GM21529 (cell line): Measurements from ENCODE around the gene LRIT3.
"Not testable (repeated sequence)": the region's sequence is repeated elsewhere in the genome, so short reads cannot be mapped to it uniquely, and the experiment has no call there.

Experiments used
- ATAC-seq: cut with Tn5 transposase; IDR thresholded peaks from one replicate; pipeline ENCODE4 v1.9.1; 2021; ENCODE audit not compliant: unreplicated experiment

LRIT3 gene

DNA sequence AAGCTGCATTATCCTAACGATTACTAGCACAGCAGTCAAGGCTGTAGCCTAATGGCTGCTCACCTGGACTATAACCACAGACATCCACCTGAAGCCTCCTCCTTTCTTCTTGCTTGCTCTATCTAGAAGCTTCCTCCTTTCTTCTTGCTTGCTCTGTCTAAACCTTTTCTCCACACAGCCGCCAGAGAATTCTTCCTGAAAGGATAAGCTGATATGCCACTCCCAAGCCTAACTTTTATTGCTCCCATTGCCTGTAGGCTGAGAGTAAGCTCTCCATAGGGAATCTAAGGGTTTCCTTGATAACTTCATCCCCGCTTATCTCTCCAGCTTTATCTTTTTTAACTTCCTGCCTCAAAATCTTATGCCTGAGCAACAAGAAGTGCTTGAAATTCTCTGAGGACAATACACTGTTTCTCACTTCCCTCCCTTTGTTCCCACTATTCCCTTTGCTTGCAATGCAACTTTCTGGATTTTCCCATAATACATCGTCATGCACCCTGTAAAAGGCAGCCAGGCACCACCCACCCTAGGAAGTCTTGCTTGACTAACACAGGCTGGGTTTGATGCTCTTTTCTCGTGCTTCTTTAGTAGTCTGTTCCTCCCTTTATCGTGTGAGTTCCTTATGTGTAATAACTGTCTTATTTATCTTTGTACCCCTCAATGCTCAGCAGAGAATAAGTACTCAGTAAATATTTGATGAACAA, 1.4 kb upstream of the LRIT3 start:
- no peak for ATAC-seq

GRCh38 chr4:109848501-109848900, 594 bp downstream of the LRIT3 start:
- ATAC-seq = no peak

DNA sequence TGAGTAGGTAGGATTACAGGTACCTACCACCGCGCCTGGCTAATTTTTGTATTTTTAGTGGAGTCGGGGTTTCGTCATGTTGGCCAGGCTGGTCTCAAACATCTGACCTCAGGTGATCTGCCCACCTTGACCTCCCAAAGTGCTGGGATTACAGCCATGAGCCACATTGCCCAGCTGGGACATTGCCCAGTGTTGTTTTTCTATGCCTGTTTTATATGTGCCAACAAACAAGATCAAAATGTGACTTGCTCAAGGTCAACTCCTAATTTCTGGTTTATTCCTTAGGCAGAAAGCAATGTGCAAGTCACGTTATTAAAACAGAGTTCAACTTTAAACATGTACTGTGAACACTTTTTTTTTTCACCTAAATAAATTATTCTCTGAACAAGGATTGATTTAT, 2.7 kb downstream of the LRIT3 start:
- no peak for ATAC-seq

DNA sequence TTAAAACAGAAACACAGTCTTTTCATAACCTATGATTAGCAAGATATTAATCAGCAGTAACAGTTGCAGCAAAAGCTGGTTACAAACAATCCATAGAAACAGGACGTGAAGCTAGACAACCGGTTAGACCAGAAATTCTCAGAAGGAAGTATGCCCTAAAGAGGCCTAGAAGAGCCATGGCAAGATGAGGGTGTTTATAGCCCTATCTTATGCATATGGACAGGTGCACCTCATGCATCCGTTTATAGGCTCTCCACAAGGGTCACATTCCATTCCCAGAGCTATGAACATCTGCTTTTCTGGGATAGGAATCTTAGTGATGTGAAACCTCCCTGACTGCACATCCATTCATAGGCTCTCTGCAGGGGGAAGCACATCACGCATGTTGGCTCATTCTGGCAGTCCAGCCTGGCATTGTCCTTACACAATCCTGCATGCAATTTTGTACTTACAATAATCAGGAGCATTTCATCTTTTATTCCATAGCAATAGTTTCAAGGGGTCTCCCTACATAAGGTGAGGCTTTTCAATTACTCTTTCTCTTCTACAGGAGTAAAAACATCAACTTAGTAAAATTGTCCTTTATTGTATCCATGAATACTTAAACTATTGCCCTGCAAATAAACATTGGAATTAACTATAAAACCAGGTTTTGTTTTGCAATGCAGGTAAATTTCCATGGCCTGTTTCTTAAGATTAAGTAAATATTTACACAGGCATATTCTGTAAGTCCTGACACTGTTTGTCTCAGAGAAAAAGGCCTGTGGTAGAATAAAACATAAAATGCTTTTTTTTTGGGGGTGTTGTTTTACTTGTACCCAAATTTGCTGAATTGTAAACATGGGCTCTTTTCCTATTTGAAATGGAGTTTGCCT, 11.8 kb downstream of the LRIT3 start:
- not testable (repeated sequence) for ATAC-seq

DNA sequence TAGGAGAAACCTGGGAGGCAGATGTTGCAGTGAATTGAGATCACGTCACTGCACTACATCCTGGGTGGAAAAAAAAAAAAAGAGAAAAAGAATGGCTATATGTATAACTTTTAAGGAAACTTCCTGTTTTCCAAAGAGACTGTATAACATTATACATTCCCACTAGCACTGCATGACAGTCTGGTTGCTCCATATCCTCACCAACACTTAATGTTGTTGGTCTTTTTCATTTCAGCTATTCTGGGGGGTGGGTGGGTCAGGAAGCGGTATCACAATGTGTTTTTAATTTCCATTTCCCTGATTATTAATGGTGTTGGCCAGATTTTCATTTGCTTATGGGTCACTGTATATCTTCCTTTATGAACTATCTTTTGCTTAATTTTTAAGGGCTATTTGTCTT, 13.4 kb downstream of the LRIT3 start:
- no peak for ATAC-seq

DNA sequence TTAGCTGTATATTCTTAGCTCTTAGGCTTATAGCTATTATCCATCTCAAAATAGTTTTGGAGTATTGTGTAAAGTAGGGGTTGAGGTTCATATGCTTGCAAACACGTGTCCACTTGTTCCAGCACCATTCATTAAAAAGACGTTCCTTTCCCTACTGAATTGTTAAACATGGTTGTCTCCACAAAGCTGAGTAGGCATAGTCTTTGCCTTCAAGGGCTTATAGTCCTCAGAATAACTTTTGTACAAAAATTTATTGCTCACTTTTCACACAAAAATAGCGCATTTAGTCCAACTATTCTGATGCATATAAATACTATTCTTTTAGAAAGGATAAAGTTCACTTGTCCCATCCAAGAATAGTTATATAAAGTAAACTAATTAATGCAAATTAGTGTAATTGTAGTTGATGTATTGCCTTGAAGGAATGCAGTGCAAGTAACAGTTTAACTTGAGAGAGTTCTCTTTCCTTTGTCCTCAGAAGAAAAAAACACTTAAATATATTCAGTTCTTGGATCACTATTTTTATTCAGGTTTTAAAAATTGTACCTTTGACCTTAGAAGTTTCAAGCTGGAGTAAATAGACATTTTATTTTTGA, 14.1 kb downstream of the LRIT3 start:
- no peak for ATAC-seq

DNA sequence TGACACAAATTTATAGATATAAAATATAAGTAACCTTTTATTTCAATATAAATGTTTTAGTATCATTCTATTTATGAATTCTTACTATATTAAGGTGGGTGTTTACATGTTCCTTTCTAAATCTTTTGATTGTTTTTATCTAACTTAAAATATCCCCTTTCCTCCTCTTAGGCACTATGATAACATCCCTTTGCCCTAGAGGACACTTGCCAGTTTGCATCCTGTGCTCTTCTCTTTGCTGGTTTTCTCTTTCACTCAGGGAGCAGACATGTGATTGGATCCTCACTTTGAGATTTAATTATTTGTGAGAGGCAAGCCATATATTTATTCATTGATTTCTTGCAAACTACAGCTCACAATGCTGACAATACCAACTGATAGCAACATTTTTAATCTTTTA, 16.2 kb downstream of the LRIT3 start:
- ATAC-seq = no peak

DNA sequence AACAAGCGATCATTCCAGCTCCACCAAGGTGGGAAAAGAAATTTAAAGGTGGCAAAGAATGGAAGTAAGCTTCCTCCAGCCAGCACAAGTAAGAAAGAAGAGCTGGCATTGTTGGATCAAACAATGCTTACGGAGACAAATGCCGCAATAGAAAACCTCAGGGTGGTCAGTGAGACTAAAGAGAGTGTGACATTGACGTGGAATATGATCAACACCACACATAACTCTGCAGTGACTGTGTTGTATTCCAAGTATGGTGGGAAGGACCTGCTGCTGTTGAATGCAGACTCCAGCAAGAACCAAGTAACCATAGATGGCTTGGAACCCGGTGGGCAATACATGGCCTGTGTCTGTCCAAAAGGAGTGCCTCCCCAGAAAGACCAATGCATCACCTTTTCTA, 22.2 kb downstream of the LRIT3 start:
- ATAC-seq = no peak

DNA sequence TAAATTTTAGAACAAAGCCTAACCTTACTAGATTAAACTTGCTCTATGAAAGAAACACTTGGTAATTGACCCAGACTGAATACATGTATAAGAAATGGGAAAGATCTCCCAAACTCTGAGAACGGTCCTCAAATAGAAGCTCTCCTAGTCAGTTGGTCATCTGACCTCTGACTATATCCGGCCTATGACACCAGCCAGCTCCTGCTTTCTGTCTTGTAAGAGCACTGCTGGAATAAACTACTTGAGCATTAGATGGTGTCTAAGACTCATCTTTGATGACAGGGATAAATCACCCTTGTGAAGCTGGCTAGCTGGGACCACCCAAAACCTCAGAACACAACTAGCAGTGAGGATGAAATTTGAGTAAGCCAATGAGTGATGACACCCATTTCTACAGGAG, 24.2 kb downstream of the LRIT3 start:
- ATAC-seq = no peak

DNA sequence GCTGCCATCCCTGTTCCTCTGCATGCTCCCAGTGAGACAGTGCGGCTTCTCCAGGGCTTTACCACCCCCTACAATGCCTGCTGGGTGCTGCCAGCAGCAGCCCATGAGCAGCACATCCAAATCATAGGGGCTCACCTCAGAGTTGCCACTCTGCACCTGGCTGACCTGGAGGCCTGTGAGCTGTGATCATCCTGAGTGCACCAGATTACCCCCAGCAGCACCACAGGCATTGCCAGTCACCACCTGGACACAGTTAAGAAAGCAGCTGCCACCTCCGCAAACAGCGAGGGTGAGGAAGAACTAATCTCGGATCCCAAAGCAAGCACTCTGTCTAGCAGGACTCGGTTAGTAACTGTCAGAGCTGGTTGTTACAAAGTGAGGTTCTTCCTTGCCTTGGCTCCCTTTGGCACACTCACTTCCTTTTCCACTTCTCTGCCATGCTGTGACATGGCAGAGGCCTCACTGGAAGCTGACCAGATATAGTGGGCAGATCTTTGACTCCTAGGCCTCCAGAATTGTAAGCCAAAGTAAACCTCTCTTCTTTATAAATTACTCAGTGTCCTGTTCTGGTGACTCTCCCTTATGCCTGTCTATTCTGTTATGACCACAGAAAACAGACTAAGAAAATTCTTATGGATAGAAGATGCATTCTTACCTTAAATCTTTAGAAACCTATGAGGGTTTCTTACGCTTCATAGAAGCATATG, 25.2 kb downstream of the LRIT3 start:
- ATAC-seq = no peak

- ATAC-seq = no peak
Measured at GRCh38 chr4:109873791-109874514, 26.0 kb downstream of the LRIT3 start.

GRCh38 chr4:109875106-109875505, 27.2 kb downstream of the LRIT3 start:
- ATAC-seq = no peak

- not testable (repeated sequence) for ATAC-seq
Measured at GRCh38 chr4:109875553-109875952, 27.6 kb downstream of the LRIT3 start.

DNA sequence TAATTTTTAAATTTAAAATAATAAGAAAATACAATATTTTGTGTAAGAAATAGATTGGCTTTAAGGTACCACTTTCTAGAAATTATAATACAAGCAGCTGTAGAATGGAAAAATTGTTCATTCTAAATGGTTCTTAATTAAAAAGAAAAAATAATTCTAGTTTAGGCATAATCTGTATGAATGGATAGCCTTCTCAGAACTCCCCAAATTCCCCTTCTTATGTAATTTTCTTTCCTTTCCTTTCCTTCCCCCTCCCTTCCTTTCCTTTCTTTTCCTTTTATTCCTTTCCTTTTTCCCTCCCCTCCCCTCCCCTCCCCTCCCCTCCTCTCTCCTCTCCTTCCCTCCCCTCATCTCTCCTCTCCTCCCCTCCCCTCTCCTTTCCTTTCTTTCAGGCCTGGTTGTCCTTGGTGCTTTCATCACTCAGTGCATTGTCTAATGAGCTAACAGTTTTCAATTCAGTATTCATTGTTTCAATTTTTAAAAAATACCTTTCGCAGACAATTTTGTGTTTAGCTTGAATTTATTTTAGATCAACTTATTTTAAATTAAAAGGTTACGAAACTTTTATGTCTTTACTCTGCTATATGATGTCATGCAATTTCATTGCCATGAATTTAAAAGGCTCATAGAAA, 28.8 kb downstream of the LRIT3 start:
- no peak for ATAC-seq

DNA sequence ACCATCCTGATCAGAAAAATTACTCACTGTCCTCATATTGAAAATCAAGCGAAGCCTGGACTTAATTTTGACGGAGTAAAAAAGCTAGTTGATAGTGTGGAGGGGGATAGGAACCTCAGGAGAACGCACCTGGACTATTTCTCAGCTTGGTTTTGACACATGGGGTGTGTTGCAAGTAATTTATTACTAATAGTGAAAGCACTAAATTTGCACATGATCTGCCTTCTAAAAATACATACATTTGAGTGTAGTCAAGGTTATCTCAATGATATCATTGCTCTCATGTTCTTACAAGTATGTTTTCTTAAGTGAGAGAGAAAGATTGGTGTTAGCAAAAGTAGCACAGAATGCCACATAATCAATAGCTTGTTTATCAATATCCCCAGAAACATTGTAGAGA, 29.5 kb downstream of the LRIT3 start:
- ATAC-seq = peak; percentile 94

DNA sequence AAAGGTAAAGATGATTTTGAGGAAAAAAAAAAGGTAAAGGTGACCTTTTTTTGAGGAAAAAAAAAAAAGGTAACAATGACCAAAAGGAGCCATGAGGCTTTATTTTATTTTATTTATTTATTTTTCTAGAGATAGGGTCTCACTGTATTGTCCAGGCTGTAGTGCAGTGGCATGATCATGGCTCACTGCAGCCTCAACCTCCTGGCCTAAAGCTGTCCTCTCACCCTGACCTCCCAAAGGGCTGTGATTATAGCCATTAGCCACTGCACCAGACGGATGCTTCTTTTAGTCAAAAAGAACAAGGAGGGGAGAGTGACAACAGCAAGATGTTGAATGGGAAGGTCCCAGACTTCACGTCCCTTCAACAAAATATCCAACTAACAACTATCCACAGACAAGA, 30.4 kb downstream of the LRIT3 start:
- no peak for ATAC-seq

GRCh38 chr4:109879081-109879480, 31.2 kb downstream of the LRIT3 start:
- no peak for ATAC-seq

DNA sequence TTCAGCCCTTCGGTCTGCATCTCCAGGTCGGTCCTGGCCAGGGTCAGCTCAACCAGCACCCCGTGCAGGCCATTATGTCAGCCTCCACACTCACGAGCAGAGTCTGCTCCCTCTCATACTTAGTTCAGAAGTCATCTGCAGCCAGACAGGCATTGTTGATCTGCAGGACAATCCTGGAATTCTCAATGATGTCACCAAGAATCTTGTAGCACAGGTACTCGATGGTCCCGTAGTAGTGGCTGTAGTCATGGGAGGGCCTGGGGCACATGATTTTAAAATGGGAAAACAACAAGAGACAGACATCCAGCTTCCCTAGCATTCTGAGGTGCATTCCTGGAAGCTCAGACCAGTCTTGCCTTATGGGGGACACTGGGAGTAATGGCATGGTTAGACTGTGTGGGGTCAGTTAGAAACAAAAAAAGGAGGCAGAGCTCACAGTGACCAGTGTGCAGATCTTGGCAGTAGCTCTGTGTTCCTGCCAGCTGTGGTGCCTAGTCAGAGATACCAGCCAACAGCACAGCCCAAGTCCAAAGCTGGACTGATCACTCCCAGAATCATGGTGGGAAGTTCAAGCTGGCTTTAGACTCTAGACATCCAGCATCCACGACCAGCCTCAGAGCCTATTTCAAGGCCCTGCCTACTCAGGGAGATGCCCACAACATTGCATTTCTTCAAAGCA, 31.9 kb downstream of the LRIT3 start:
- ATAC-seq = no peak

- ATAC-seq = no peak
Measured at GRCh38 chr4:109886303-109886702, 38.4 kb downstream of the LRIT3 start.

- no peak for ATAC-seq
Measured at GRCh38 chr4:109887071-109887470, 39.2 kb downstream of the LRIT3 start.
